ENCODE measurements around the gene CST6. TPM values are rescaled to one million over a fixed set of nuclear protein-coding genes. Genes with fewer than 3 reads are reported as not detected.
A peak's percentile ranks its signal among the peaks of the same experiment; 100 is the strongest.

The CST6 gene
- total RNA-seq, 2 donors from 2014 or later: 2.1 to 4.2 TPM

DNA sequence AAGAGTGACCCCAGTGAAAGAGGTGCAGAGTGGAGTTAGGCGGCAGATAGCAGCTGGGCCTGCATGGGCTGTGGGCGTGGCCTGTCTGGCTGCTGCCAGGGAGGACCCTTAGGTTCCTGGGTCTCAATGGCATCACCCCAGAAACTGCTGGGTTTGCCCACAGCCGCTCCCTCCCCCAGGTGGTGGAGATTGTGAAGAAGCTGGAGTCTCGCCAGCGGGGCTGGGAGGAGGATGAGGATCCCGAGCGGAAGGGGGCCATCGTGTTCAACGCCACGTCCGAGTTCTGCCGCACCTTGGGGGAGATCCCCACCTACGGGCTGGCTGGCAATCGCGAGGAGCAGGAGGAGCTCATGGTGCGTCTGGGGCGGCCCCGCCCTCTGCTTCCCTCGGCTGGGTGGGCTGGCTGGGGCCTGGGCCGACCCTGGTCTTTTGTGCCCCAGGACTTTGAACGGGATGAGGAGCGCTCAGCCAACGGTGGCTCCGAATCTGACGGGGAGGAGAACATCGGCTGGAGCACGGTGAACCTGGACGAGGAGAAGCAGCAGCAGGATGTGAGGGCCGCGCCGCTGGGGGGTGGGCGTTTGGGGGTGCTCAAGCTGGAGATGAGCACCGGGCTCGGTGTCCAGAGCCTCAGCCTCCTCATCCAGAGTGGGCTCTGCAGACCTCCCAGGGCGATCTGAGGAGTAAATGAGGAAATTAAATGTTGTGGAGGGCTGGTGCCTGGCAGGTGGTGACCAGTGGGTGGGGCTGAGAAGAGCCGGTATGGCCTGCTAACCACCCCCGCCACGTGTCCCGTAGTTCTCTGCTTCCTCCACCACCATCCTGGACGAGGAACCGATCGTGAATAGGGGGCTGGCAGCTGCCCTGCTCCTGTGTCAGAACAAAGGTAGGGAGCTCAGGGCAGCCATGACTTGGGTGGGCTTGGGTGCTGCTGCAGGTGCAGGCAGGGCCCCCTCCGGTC lies 35.3 kb upstream of the CST6 start:
- Mint-ChIP-seq H3K4me1 (peaks cover 5% of the 10 kb centered on the region), H3K27ac (peak overlapping the region; percentile 54), H3K4me3 (no peak overlapping the region), H3K36me3 (ENCODE audit: low read depth) (peaks cover 57% of the 10 kb centered on the region), H3K27me3 (ENCODE audit: insufficient read depth) (no peaks in the 10 kb centered on the region), H3K9me3 (no peaks in the 10 kb centered on the region)
- Histone ChIP-seq H3K27ac (ENCODE audit: low read depth, low read length) (no peak overlapping the region), H3K9me3 (ENCODE audit: control insufficient read depth, low read length) (no peaks in the 10 kb centered on the region), H3K27me3 (ENCODE audit: control insufficient read depth, insufficient read depth, low read length, poor library complexity, severe bottlenecking) (no peaks in the 10 kb centered on the region), H3K36me3 (ENCODE audit: control insufficient read depth, insufficient read depth, low read length) (peaks cover 22% of the 10 kb centered on the region), H3K4me3 (ENCODE audit: low read length) (no peak overlapping the region), H3K4me1 (ENCODE audit: control insufficient read depth, insufficient read depth, low read length) (no peaks in the 10 kb centered on the region), H3K9ac (ENCODE audit: extremely low read depth, low read length, poor library complexity, severe bottlenecking) (no peak overlapping the region)
- no peak for DNase-seq
- TF ChIP-seq, protein P1, sequence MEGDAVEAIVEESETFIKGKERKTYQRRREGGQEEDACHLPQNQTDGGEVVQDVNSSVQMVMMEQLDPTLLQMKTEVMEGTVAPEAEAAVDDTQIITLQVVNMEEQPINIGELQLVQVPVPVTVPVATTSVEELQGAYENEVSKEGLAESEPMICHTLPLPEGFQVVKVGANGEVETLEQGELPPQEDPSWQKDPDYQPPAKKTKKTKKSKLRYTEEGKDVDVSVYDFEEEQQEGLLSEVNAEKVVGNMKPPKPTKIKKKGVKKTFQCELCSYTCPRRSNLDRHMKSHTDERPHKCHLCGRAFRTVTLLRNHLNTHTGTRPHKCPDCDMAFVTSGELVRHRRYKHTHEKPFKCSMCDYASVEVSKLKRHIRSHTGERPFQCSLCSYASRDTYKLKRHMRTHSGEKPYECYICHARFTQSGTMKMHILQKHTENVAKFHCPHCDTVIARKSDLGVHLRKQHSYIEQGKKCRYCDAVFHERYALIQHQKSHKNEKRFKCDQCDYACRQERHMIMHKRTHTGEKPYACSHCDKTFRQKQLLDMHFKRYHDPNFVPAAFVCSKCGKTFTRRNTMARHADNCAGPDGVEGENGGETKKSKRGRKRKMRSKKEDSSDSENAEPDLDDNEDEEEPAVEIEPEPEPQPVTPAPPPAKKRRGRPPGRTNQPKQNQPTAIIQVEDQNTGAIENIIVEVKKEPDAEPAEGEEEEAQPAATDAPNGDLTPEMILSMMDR (conservative IDR thresholded peaks at IDR 0.05): no peak
- 91 to 94% methylated on average over 30 to 43 of the region's 43 CpGs for WGBS, 2 experiments (ENCODE audit: insufficient coverage in 1 of 2, insufficient read length in 1 of 2)

DNA sequence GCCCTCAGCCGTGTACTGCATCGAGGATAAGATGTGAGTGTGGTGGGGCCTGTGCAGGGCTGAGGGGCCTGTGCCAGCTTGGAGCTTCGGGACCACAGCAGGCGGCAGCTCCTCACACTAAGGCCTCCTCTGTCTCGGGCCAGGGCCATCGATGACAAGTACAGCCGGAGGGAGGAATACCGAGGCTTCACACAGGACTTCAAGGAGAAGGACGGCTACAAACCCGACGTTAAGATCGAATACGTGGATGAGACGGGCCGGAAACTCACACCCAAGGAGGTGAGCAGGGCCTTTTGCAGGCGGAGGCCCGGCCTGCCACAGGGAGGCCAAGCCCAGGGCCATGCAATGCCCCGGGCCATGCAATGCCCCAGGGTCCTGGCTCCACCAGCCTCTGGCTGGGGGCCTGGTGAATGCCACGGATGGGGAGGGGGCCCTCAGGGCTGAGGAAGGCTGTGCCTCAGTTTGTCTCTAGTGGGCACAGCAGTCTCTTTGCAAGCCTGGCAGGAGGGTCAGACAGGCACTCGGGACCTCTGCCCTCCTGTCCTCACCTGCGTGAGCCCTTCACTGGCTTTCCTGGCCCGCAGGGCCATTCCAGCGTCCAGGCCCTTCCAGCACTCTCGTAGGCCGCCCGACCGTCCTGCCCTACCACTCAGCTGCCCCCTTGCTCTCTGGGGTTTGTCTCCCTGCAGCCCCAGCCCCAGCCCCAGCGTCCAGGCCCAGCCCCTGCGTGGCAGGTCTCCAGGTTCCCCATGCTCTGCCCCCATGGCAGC lies 34.0 kb upstream of the CST6 start:
- H3K9me3 ChIP-seq (ENCODE audit: control insufficient read depth, low read length): no peaks in the 10 kb centered on the region
- no peak overlapping the region for H3K4me3 Mint-ChIP-seq
- peaks cover 10% of the 10 kb centered on the region for H3K36me3 ChIP-seq (ENCODE audit: control insufficient read depth, insufficient read depth, low read length)
- no peaks in the 10 kb centered on the region for H3K27me3 ChIP-seq (ENCODE audit: control insufficient read depth, insufficient read depth, low read length, poor library complexity, severe bottlenecking)
- H3K27ac Mint-ChIP-seq: no peak overlapping the region
- no peak overlapping the region for H3K27ac ChIP-seq (ENCODE audit: low read depth, low read length)
- WGBS, 2 experiments (ENCODE audit: insufficient coverage in 1 of 2, insufficient read length in 1 of 2): 94% methylated on average over 10 to 28 of the region's 29 CpGs
- H3K36me3 Mint-ChIP-seq (ENCODE audit: low read depth): peaks cover 47% of the 10 kb centered on the region
- no peaks in the 10 kb centered on the region for H3K27me3 Mint-ChIP-seq (ENCODE audit: insufficient read depth)
- H3K9ac ChIP-seq (ENCODE audit: extremely low read depth, low read length, poor library complexity, severe bottlenecking): no peak overlapping the region
- TF ChIP-seq, protein P1 (conservative IDR thresholded peaks at IDR 0.05): no peak
- no peak overlapping the region for H3K4me3 ChIP-seq (ENCODE audit: low read length)
- H3K4me1 ChIP-seq (ENCODE audit: control insufficient read depth, insufficient read depth, low read length): no peaks in the 10 kb centered on the region
- no peaks in the 10 kb centered on the region for H3K9me3 Mint-ChIP-seq
- H3K4me1 Mint-ChIP-seq: peaks cover 5% of the 10 kb centered on the region
- no peak for DNase-seq

DNA sequence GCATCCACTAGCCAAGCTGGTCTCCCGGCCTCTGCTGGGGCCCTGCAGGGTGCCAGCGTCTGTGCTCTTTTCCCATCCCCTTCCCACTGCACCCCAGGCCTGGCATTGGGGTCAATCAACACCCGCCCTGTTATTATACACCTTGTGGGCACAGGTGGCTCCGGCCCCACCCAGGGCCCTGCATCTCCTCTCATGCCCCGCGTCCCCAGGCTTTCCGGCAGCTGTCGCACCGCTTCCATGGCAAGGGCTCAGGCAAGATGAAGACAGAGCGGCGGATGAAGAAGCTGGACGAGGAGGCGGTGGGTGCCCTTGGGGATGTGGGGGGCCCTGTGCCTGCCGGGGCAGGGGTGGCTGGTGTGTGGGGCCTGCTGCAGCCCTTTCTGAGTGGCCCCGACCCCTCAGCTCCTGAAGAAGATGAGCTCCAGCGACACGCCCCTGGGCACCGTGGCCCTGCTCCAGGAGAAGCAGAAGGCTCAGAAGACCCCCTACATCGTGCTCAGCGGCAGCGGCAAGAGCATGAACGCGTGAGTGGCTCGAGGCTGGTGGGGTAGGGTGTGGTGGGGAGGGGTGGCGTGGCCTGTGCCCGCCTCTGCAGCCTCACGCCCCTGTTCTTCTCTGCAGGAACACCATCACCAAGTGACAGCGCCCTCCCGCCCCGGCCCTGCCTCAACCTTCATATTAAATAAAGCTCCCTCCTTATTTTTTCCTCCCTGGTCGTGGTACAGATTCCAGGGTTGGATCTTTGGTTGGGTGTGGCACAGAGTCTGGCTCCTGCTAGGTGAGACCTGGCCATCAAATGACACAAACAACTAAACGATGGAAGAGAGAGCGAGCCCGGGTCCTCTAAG lies 33.2 kb upstream of the CST6 start:
- no peak for DNase-seq

More for the DNA sequence above, 33.2 kb upstream of the CST6 start:
- Mint-ChIP-seq H3K36me3 (ENCODE audit: low read depth) (peaks cover 40% of the 10 kb centered on the region), H3K27ac (no peak overlapping the region), H3K4me1 (peaks cover 5% of the 10 kb centered on the region), H3K9me3 (no peaks in the 10 kb centered on the region), H3K4me3 (no peak overlapping the region), H3K27me3 (ENCODE audit: insufficient read depth) (no peaks in the 10 kb centered on the region)
- Histone ChIP-seq H3K36me3 (ENCODE audit: control insufficient read depth, insufficient read depth, low read length) (peaks cover 3% of the 10 kb centered on the region), H3K27ac (ENCODE audit: low read depth, low read length) (no peak overlapping the region), H3K9me3 (ENCODE audit: control insufficient read depth, low read length) (no peaks in the 10 kb centered on the region), H3K4me1 (ENCODE audit: control insufficient read depth, insufficient read depth, low read length) (no peaks in the 10 kb centered on the region), H3K9ac (ENCODE audit: extremely low read depth, low read length, poor library complexity, severe bottlenecking) (no peak overlapping the region), H3K27me3 (ENCODE audit: control insufficient read depth, insufficient read depth, low read length, poor library complexity, severe bottlenecking) (no peaks in the 10 kb centered on the region), H3K4me3 (ENCODE audit: low read length) (no peak overlapping the region)
- TF ChIP-seq, protein P1 (conservative IDR thresholded peaks at IDR 0.05): no peak
- 97% methylated on average over 10 to 33 of the region's 34 CpGs for WGBS, 2 experiments (ENCODE audit: insufficient coverage in 1 of 2, insufficient read length in 1 of 2)

Measured in endodermal cell (in vitro differentiated cells).